H1 (cell line): ENCODE results near the gene FBXL14. TPM values are rescaled to one million over a fixed set of nuclear protein-coding genes. Genes with fewer than 3 reads are reported as not detected.

Experiments
- polyA plus RNA-seq, 7 experiments: library from polyadenylated mRNA; depleted of rRNA in 3 of 7; stranded (reverse) in 5 of 7; unstranded in 2 of 7; fragments of >200 nt in 5 of 7; fragments of 200-250 nt in 2 of 7; gene quantifications; 1 replicate in 5 of 7; 2 replicates in 1 of 7; 4 replicates in 1 of 7; pipeline versions ENCODE4 v1.2.1 to v1.2.3, GENCODE V29; 2011 to 2013; ENCODE audit warnings: missing spikeins in 2 of 7, mixed read lengths in 2 of 7
- total RNA-seq: library from RNA; stranded (reverse); fragmentation: NEBNext Ultra II Directional; extraction: Animal tissue kit (Norgen Biotek cat#: 25700); gene quantifications from 2 replicates; pipeline ENCODE4 v1.2.1, GENCODE V29; 2021

Gene FBXL14
- total and polyA plus RNA-seq, 2 of the 8 experiments (the other 6 are each of a cell fraction or from before 2014, with no cell fraction given): 5.5 to 9.6 TPM

Other genes with a start within 250 kb of the FBXL14 start
- 0.91 and 1.2 TPM in 2 replicates for gene WNT5B, start 34.6 kb upstream of the FBXL14 start, total RNA-seq
- gene WNT5B, start 34.6 kb upstream of the FBXL14 start, polyA plus RNA-seq (2011; rRNA removed): 1.2 TPM in 2 replicates
- gene ADIPOR2, start 96.5 kb upstream of the FBXL14 start, total RNA-seq: 46.4 and 50.8 TPM in 2 replicates
- 13.9 and 17.5 TPM in 2 replicates for gene ADIPOR2, start 96.5 kb upstream of the FBXL14 start, polyA plus RNA-seq (2011; rRNA removed)
- not detected in 2 replicates for gene LRTM2, start 226.0 kb upstream of the FBXL14 start, total RNA-seq
- gene LRTM2, start 226.0 kb upstream of the FBXL14 start, polyA plus RNA-seq (2011; rRNA removed): 0.05 and 0.06 TPM in 2 replicates